GM21528 (cell line): ENCODE data around the gene IL9R.
"Not testable (repeated sequence)": the region's sequence is repeated elsewhere in the genome, so short reads cannot be mapped to it uniquely, and the experiment has no call there.

Experiments
- ATAC-seq: cut with Tn5 transposase; IDR thresholded peaks from one replicate; pipeline ENCODE4 v1.9.1; 2021; ENCODE audit warnings: mild to moderate bottlenecking, moderate library complexity; ENCODE audit not compliant: unreplicated experiment, low FRiP score

The IL9R gene

GRCh38 chrX:156028653-156029237 is 31.2 kb downstream of the IL9R start:
- ATAC-seq, result not testable (repeated sequence)

GRCh38 chrX:156029296-156029695 is 31.8 kb downstream of the IL9R start:
- not testable (repeated sequence) for ATAC-seq

- ATAC-seq, result not testable (repeated sequence)
These were observed 32.4 kb downstream of the IL9R start for GRCh38 chrX:156029707-156030442.

GRCh38 chrX:156030474-156030873 is 33.0 kb downstream of the IL9R start:
- not testable (repeated sequence) for ATAC-seq
